HepG2 (cell line): ENCODE data around the gene OXLD1. TPM values are rescaled to one million over a fixed set of nuclear protein-coding genes. Genes with fewer than 3 reads are reported as not detected.

Source experiments
- AGO1 ChIP-seq: fragments of 200-400 bp; formaldehyde crosslinking; IDR thresholded peaks from 2 replicates; pipeline ENCODE4 v1.6.1; 2017; ENCODE audit warnings: mild to moderate bottlenecking, low read depth, low read length, moderate library complexity; ENCODE audit not compliant: poor library complexity, severe bottlenecking
- FOSL2 ChIP-seq: sonication (generic); formaldehyde crosslinking; IDR thresholded peaks from 2 replicates; pipeline ENCODE4 v1.4.0; 2020; ENCODE audit warnings: missing genetic modification reagents
- HIC2 ChIP-seq: sonication (generic); formaldehyde crosslinking; IDR thresholded peaks from 2 replicates; pipeline ENCODE4 v1.9.0; 2022; ENCODE audit warnings: low read depth, missing genetic modification reagents
- MAF1 ChIP-seq: sonication (generic); formaldehyde crosslinking; IDR thresholded peaks from 2 replicates; pipeline ENCODE4 v1.5.0; 2020; ENCODE audit warnings: missing genetic modification reagents, borderline replicate concordance
- MED8 ChIP-seq: sonication (generic); formaldehyde crosslinking; IDR thresholded peaks from 2 replicates; pipeline ENCODE4 v1.8.1; 2023; ENCODE audit warnings: mild to moderate bottlenecking, missing genetic modification reagents; ENCODE audit not compliant: insufficient replicate concordance
- MEF2D ChIP-seq: sonication (generic); formaldehyde crosslinking; IDR thresholded peaks from 2 replicates; pipeline ENCODE4 v1.5.1; 2020; ENCODE audit warnings: mild to moderate bottlenecking, missing genetic modification reagents
- REL ChIP-seq: sonication (generic); formaldehyde crosslinking; conservative IDR thresholded peaks from 2 replicates; pipeline ENCODE4 v1.8.0; 2022; ENCODE audit warnings: mild to moderate bottlenecking, missing genetic modification reagents, moderate library complexity
- REXO4 ChIP-seq: sonication (generic); formaldehyde crosslinking; IDR thresholded peaks from 2 replicates; pipeline ENCODE4 v1.8.0; 2022; ENCODE audit warnings: missing genetic modification reagents, mild to moderate bottlenecking, borderline replicate concordance
- SALL1 ChIP-seq: sonication (generic); formaldehyde crosslinking; IDR thresholded peaks from 2 replicates; pipeline ENCODE4 v1.8.0; 2022; ENCODE audit warnings: mild to moderate bottlenecking, missing genetic modification reagents
- SP1 ChIP-seq, 2 experiments: fragments of 450-650 bp in 1 of 2; sonication (generic) in 1 of 2; formaldehyde crosslinking in 1 of 2; IDR thresholded peaks; 2 replicates each; pipeline versions ENCODE4 v1.4.0 to v1.6.1; 2016 to 2020; ENCODE audit warnings: missing genetic modification reagents in 1 of 2
- THRA ChIP-seq: sonication (generic); formaldehyde crosslinking; IDR thresholded peaks from 2 replicates; pipeline ENCODE4 v1.4.0; 2020; ENCODE audit warnings: missing genetic modification reagents, borderline replicate concordance
- ZBTB3 ChIP-seq: sonication (generic); formaldehyde crosslinking; IDR thresholded peaks from 2 replicates; pipeline ENCODE4 v1.4.0; 2020; ENCODE audit warnings: low read depth, mild to moderate bottlenecking, moderate library complexity, missing genetic modification reagents, borderline replicate concordance
- ZKSCAN8 ChIP-seq: IDR thresholded peaks from 2 replicates; pipeline ENCODE4 v1.6.1; 2016; ENCODE audit warnings: borderline replicate concordance, missing genetic modification reagents, missing compliant biosample characterization
- ZNF12 ChIP-seq: sonication (generic); formaldehyde crosslinking; IDR thresholded peaks from 2 replicates; pipeline ENCODE4 v1.5.0; 2020; ENCODE audit warnings: missing genetic modification reagents
- ZNF234 ChIP-seq: sonication (generic); formaldehyde crosslinking; conservative IDR thresholded peaks from 2 replicates; pipeline ENCODE4 v1.5.1; 2020; ENCODE audit warnings: mild to moderate bottlenecking, missing genetic modification reagents
- ZNF263 ChIP-seq: sonication (generic); formaldehyde crosslinking; IDR thresholded peaks from 2 replicates; pipeline ENCODE4 v1.4.0; 2020; ENCODE audit warnings: missing genetic modification reagents
- ZNF451 ChIP-seq: sonication (generic); formaldehyde crosslinking; IDR thresholded peaks from 2 replicates; pipeline ENCODE4 v1.5.0; 2020; ENCODE audit warnings: mild to moderate bottlenecking, missing genetic modification reagents
- ZNF660 ChIP-seq: sonication (generic); formaldehyde crosslinking; IDR thresholded peaks from 2 replicates; pipeline ENCODE4 v1.5.1; 2020; ENCODE audit warnings: mild to moderate bottlenecking, low read depth, missing genetic modification reagents, borderline replicate concordance
- ZNF672 ChIP-seq: sonication (generic); formaldehyde crosslinking; IDR thresholded peaks from 2 replicates; pipeline ENCODE4 v1.8.1; 2022; ENCODE audit warnings: missing genetic modification reagents
- ZNF773 ChIP-seq: sonication (generic); formaldehyde crosslinking; IDR thresholded peaks from 2 replicates; pipeline ENCODE4 v1.4.0; 2020; ENCODE audit warnings: missing genetic modification reagents, borderline replicate concordance
- polyA plus RNA-seq, 8 experiments: library from polyadenylated mRNA; depleted of rRNA in 3 of 8; stranded (reverse) in 7 of 8; unstranded in 1 of 8; fragments of >200 nt; fragmentation: Illumina TruSeq in 4 of 8; extraction: Trizol in 4 of 8; gene quantifications; 2 replicates each; pipeline versions ENCODE4 v1.2.1 to v1.2.3, GENCODE V29; 2011 to 2016; ENCODE audit warnings: low read depth in 4 of 8, missing spikeins in 1 of 8, mixed read lengths in 1 of 8; ENCODE audit not compliant: insufficient read depth in 1 of 8
- total RNA-seq, 5 experiments: library from RNA; depleted of rRNA; stranded (reverse); fragments of >200 nt; fragmentation: Illumina TruSeq; extraction: Trizol; gene quantifications; 2 replicates each; pipeline ENCODE4 v1.2.3, GENCODE V29; 2016; ENCODE audit warnings: low read depth in 1 of 5
- TF ChIP-seq, protein P1 (sequence below): sonication (generic); formaldehyde crosslinking; IDR thresholded peaks from 2 replicates; pipeline ENCODE4 v1.4.0; 2020; ENCODE audit warnings: mild to moderate bottlenecking, missing genetic modification reagents
- TF ChIP-seq, protein P2 (sequence below): sonication (generic); formaldehyde crosslinking; IDR thresholded peaks from 2 replicates; pipeline ENCODE4 v1.8.1; 2022; ENCODE audit warnings: low read depth, mild to moderate bottlenecking, missing genetic modification reagents

OXLD1 gene
- total and polyA plus RNA-seq, 2 of the 13 experiments (the other 11 are each of a cell fraction or from before 2014, with no cell fraction given) = 27.1 to 37.5 TPM

GRCh38 chr17:81666342-81667191 is at the start of gene OXLD1, which contains the start of gene CCDC137 (continued):
- TF ChIP-seq SP1 (IDR thresholded peaks at IDR 0.05) (no peak), SP1 (CRISPR knock-in tag; IDR thresholded peaks at IDR 0.05) (peak; percentile 49; the same call in 1 of the 2 replicates), MAF1 (CRISPR knock-in tag) (peak; percentile 88; the same call in 1 of the 2 replicates), ZNF234 (CRISPR knock-in tag) (peak; percentile 79; the same call in 1 of the 2 replicates), HIC2 (CRISPR knock-in tag) (peak; percentile 51; the same call in 1 of the 2 replicates), ZKSCAN8 (CRISPR knock-in tag) (no peak), MEF2D (CRISPR knock-in tag) (no peak), ZNF660 (CRISPR knock-in tag) (no peak), ZBTB3 (CRISPR knock-in tag) (no peak), AGO1 (peak; percentile 50), ZNF263 (0 out of 2 replicates have a peak, but pooled peaks have one; percentile 45), ZNF773 (peak; percentile 91; the same call in 1 of the 2 replicates), ZNF451 (CRISPR knock-in tag) (peak; percentile 95; the same call in 1 of the 2 replicates), REXO4 (CRISPR knock-in tag) (peak; percentile 85; the same call in 1 of the 2 replicates), ZNF12 (CRISPR knock-in tag) (peak; percentile 42), FOSL2 (CRISPR knock-in tag) (peak; percentile 39; the same call in 1 of the 2 replicates), THRA (CRISPR knock-in tag) (0 out of 2 replicates have a peak, but pooled peaks have one; percentile 30), REL (CRISPR knock-in tag) (peak; percentile 88; the same call in 1 of the 2 replicates), MED8 (no peak), SALL1 (CRISPR knock-in tag) (peak; percentile 87), ZNF672 (CRISPR knock-in tag) (peak; percentile 83)
- TF ChIP-seq, protein P1, sequence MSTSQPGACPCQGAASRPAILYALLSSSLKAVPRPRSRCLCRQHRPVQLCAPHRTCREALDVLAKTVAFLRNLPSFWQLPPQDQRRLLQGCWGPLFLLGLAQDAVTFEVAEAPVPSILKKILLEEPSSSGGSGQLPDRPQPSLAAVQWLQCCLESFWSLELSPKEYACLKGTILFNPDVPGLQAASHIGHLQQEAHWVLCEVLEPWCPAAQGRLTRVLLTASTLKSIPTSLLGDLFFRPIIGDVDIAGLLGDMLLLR = peak; percentile 71; the same call in 1 of the 2 replicates
- TF ChIP-seq, protein P2, sequence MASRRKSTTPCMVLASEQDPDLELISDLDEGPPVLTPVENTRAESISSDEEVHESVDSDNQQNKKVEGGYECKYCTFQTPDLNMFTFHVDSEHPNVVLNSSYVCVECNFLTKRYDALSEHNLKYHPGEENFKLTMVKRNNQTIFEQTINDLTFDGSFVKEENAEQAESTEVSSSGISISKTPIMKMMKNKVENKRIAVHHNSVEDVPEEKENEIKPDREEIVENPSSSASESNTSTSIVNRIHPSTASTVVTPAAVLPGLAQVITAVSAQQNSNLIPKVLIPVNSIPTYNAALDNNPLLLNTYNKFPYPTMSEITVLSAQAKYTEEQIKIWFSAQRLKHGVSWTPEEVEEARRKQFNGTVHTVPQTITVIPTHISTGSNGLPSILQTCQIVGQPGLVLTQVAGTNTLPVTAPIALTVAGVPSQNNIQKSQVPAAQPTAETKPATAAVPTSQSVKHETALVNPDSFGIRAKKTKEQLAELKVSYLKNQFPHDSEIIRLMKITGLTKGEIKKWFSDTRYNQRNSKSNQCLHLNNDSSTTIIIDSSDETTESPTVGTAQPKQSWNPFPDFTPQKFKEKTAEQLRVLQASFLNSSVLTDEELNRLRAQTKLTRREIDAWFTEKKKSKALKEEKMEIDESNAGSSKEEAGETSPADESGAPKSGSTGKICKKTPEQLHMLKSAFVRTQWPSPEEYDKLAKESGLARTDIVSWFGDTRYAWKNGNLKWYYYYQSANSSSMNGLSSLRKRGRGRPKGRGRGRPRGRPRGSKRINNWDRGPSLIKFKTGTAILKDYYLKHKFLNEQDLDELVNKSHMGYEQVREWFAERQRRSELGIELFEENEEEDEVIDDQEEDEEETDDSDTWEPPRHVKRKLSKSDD (CRISPR knock-in tag) = peak; percentile 89
